K562 (cell line): ENCODE data around the gene FDPS. TPM values are rescaled to one million over a fixed set of nuclear protein-coding genes. Genes with fewer than 3 reads are reported as not detected.

ENCODE experiments used
- CREM ChIP-seq: IDR thresholded peaks from 2 replicates; pipeline ENCODE4 v1.6.1; 2014; ENCODE audit warnings: antibody characterized with exemption, low read depth
- MGA ChIP-seq: fragments of 450-650 bp; IDR thresholded peaks from 2 replicates; pipeline ENCODE4 v1.6.1; 2016; ENCODE audit warnings: mild to moderate bottlenecking, moderate library complexity
- SP2 ChIP-seq: IDR thresholded peaks from 2 replicates; pipeline ENCODE4 v1.6.1; 2011; ENCODE audit warnings: mild to moderate bottlenecking, low read depth, low read length, moderate library complexity; ENCODE audit not compliant: poor library complexity, severe bottlenecking; ENCODE audit errors: extremely low read depth
- THAP7 ChIP-seq: fragments of 250-450 bp; sonication (Bioruptor Pico); IDR thresholded peaks from 2 replicates; pipeline ENCODE4 v1.5.0; 2021
- polyA plus RNA-seq, 8 experiments: library from polyadenylated mRNA; depleted of rRNA in 4 of 8; stranded (reverse) in 5 of 8; unstranded in 3 of 8; fragments of >200 nt; fragmentation: Nextera tagmentation in 2 of 8; fragmentation: Illumina TruSeq in 1 of 8; extraction: Ambion mirVana in 2 of 8; extraction: Trizol in 1 of 8; gene quantifications; 2 replicates each; pipeline versions ENCODE4 v1.2.1 to v1.2.3, GENCODE V29; 2011 to 2014; ENCODE audit warnings: inconsistent platforms in 1 of 8, missing spikeins in 1 of 8
- total RNA-seq, 7 experiments: library from RNA; depleted of rRNA in 6 of 7; stranded (reverse); fragments of >200 nt in 6 of 7; fragmentation: Illumina TruSeq in 2 of 7; extraction: Trizol in 2 of 7; gene quantifications; 2 replicates each; pipeline versions ENCODE4 v1.2.1 to v1.2.3, GENCODE V29; 2011 to 2021; ENCODE audit warnings: low replicate concordance in 1 of 7

The FDPS gene
- total and polyA plus RNA-seq, 9 of the 15 experiments (the other 6 are each of a cell fraction or from before 2014, with no cell fraction given) = 247 to 884 (median 360) TPM

GRCh38 chr1:155322571-155322952 lies 13.9 kb downstream of the FDPS start (continued):
- TF ChIP-seq SP2 (no peak), THAP7 (CRISPR knock-in tag) (no peak), MGA (no peak), CREM (peak; percentile 48)
